ENCODE data around the gene MYOCD. TPM values are rescaled to one million over a fixed set of nuclear protein-coding genes. Genes with fewer than 3 reads are reported as not detected.
"Not testable (repeated sequence)": the region's sequence is repeated elsewhere in the genome, so short reads cannot be mapped to it uniquely, and the experiment has no call there.

Gene MYOCD
- total and polyA plus RNA-seq, 12 donors: 7.0 to 111 (median 45.2) TPM

- Histone ChIP-seq H3K27me3 (no peaks in the 10 kb centered on the region), H3K4me1 (peaks cover 0 to 14% (median 0%) of the 10 kb centered on the region in 9 donors), H3K36me3 (no peaks in the 10 kb centered on the region), H3K27ac (peak overlapping the region in 7 of 10 donors; percentile 12 to 66 (median 57)), H3K4me3 (no peak overlapping the region), H3K9me3 (peaks cover 0 to 3% (median 0%) of the 10 kb centered on the region in 11 donors)
- no peak for ATAC-seq
- peak in 1 of 2 donors; percentile 5 for DNase-seq
- intact Hi-C loops (cut with DNase I): loop anchor here in 1 of 10 donors (5.0 kb wide), 1 partner anchor 51 kb away; no protein-coding TSS in a partner anchor
- TF ChIP-seq CTCF (IDR thresholded peaks at IDR 0.05): no peak
- WGBS, 2 donors: 56 to 67% methylated on average over 6 of the region's 6 CpGs
Observed at GRCh38 chr17:12631076-12631475, 34.6 kb upstream of the MYOCD start.

GRCh38 chr17:12632785-12633184, 32.9 kb upstream of the MYOCD start:
- no peak for TF ChIP-seq CTCF (IDR thresholded peaks at IDR 0.05)
- DNase-seq (peak in 1 of 2 donors; percentile 8), ATAC-seq (peak in 7 of 8 donors; percentile 31 to 74 (median 51))
- WGBS, 2 donors: 77 to 92% methylated on average over 5 of the region's 5 CpGs
- Histone ChIP-seq H3K36me3 (no peaks in the 10 kb centered on the region), H3K4me3 (no peak overlapping the region), H3K27ac (peak overlapping the region in 6 of 10 donors; percentile 14 to 77 (median 60)), H3K9me3 (peaks cover 0 to 5% (median 0%) of the 10 kb centered on the region in 11 donors), H3K27me3 (no peaks in the 10 kb centered on the region), H3K4me1 (peaks cover 0 to 17% (median 0%) of the 10 kb centered on the region in 9 donors)
- intact Hi-C loops (cut with DNase I): loop anchor here in 1 of 10 donors (5.0 kb wide), 1 partner anchor 50 kb away; no protein-coding TSS in a partner anchor

GRCh38 chr17:12634789-12635414, 30.8 kb upstream of the MYOCD start:
- H3K4me3 ChIP-seq: no peak overlapping the region
- peak overlapping the region in 2 of 10 donors; percentile 17 to 21 for H3K27ac ChIP-seq
- intact Hi-C loops (cut with DNase I): loop anchor here in 1 of 10 donors (5.0 kb wide), 1 partner anchor 47 kb away; no protein-coding TSS in a partner anchor
- H3K9me3 ChIP-seq: peaks cover 0 to 5% (median 0%) of the 10 kb centered on the region in 11 donors
- H3K36me3 ChIP-seq: no peaks in the 10 kb centered on the region
- peaks cover 0 to 25% (median 0%) of the 10 kb centered on the region in 9 donors for H3K4me1 ChIP-seq
- ATAC-seq (no peak), DNase-seq (no peak)
- no peaks in the 10 kb centered on the region for H3K27me3 ChIP-seq
- 22 to 32% methylated on average over 11 of the region's 11 CpGs for WGBS, 2 donors
- TF ChIP-seq CTCF (IDR thresholded peaks at IDR 0.05): no peak

GRCh38 chr17:12635996-12636395, 29.7 kb upstream of the MYOCD start:
- intact Hi-C loops (cut with DNase I); DNase-seq: not testable (repeated sequence)
- 85 to 93% methylated on average over 6 of the region's 6 CpGs for WGBS, 2 donors

GRCh38 chr17:12637015-12637414, 28.7 kb upstream of the MYOCD start:
- TF ChIP-seq CTCF (IDR thresholded peaks at IDR 0.05): no peak
- 16 to 29% methylated on average over 2 of the region's 2 CpGs for WGBS, 2 donors
- H3K9me3 ChIP-seq: peaks cover 0 to 5% (median 0%) of the 10 kb centered on the region in 11 donors
- DNase-seq (no peak), ATAC-seq (peak in 4 of 8 donors; percentile 58 to 77 (median 68))
- H3K4me3 ChIP-seq: no peak overlapping the region
- no peaks in the 10 kb centered on the region for H3K36me3 ChIP-seq
- no peaks in the 10 kb centered on the region for H3K27me3 ChIP-seq
- H3K4me1 ChIP-seq: peaks cover 0 to 18% (median 0%) of the 10 kb centered on the region in 9 donors
- intact Hi-C loops (cut with DNase I): no loop called here
- peak overlapping the region in 2 of 10 donors; percentile 41 to 43 for H3K27ac ChIP-seq

More at GRCh38 chr17:12635996-12636395, 29.7 kb upstream of the MYOCD start:
- not testable (repeated sequence) for H3K36me3 ChIP-seq, ATAC-seq, H3K9me3 ChIP-seq, H3K27me3 ChIP-seq, H3K27ac ChIP-seq, H3K4me3 ChIP-seq
- H3K4me1 ChIP-seq: peaks cover 0 to 25% (median 0%) of the 10 kb centered on the region in 9 donors

Measured in heart right ventricle (tissue), 16 donors.